SK-N-SH treated with all-trans-retinoic acid at 6 μM for 48 hours (cell line): ENCODE measurements around the gene PPME1.

Experiments
- ATAC-seq: fragments of 200-7000 bp; cut with Tn5 transposase; 3 replicates; pipeline ENCODE4 v1.9.1; 2020; ENCODE audit warnings: mild to moderate bottlenecking, moderate library complexity
- ARNTL ChIP-seq: fragments of 450-650 bp; formaldehyde crosslinking; IDR thresholded peaks from 2 replicates; pipeline ENCODE4 v1.5.0; 2020; ENCODE audit warnings: low read depth, mild to moderate bottlenecking, moderate library complexity, borderline replicate concordance
- CSDC2 ChIP-seq: fragments of 250-450 bp; sonication (Bioruptor Pico); IDR thresholded peaks from 2 replicates; pipeline ENCODE4 v1.5.0; 2020; ENCODE audit warnings: mild to moderate bottlenecking, moderate library complexity
- ESRRG ChIP-seq: fragments of 250-450 bp; sonication (Bioruptor Pico); IDR thresholded peaks from 2 replicates; pipeline ENCODE4 v1.6.1; 2021; ENCODE audit warnings: mild to moderate bottlenecking
- ISL1 ChIP-seq: fragments of 250-450 bp; sonication (Bioruptor Pico); IDR thresholded peaks from 2 replicates; pipeline ENCODE4 v2.1.2; 2022; ENCODE audit warnings: mild to moderate bottlenecking, moderate library complexity
- OSR1 ChIP-seq: fragments of 250-450 bp; sonication (Bioruptor Pico); IDR thresholded peaks from 2 replicates; pipeline ENCODE4 v1.8.0; 2022; ENCODE audit warnings: moderate library complexity, mild to moderate bottlenecking, inconsistent platforms
- RARB ChIP-seq: fragments of 250-450 bp; sonication (Bioruptor Pico); IDR thresholded peaks from 2 replicates; pipeline ENCODE4 v1.8.0; 2021; ENCODE audit warnings: mild to moderate bottlenecking, moderate library complexity
- SNAI2 ChIP-seq: fragments of 250-450 bp; sonication (Bioruptor Pico); IDR thresholded peaks from 2 replicates; pipeline ENCODE4 v1.5.0; 2020; ENCODE audit warnings: mild to moderate bottlenecking, moderate library complexity
- TCF4 ChIP-seq: fragments of 250-450 bp; sonication (Bioruptor Pico); IDR thresholded peaks from 2 replicates; pipeline ENCODE4 v1.8.0; 2021; ENCODE audit warnings: mild to moderate bottlenecking, moderate library complexity, borderline replicate concordance
- ZFP3 ChIP-seq: fragments of 250-450 bp; sonication (Bioruptor Pico); IDR thresholded peaks from 2 replicates; pipeline ENCODE4 v1.5.0; 2020; ENCODE audit warnings: mild to moderate bottlenecking, moderate library complexity
- ZFP30 ChIP-seq: fragments of 450-650 bp; formaldehyde crosslinking; IDR thresholded peaks from 2 replicates; pipeline ENCODE4 v1.5.0; 2022; ENCODE audit warnings: mild to moderate bottlenecking, moderate library complexity
- ZNF565 ChIP-seq: fragments of 450-650 bp; formaldehyde crosslinking; conservative IDR thresholded peaks from 2 replicates; pipeline ENCODE4 v1.5.0; 2020; ENCODE audit warnings: low read depth, mild to moderate bottlenecking, moderate library complexity
- ZNF8 ChIP-seq: fragments of 450-650 bp; formaldehyde crosslinking; IDR thresholded peaks from 2 replicates; pipeline ENCODE4 v1.5.0; 2020; ENCODE audit warnings: mild to moderate bottlenecking, moderate library complexity
- TF ChIP-seq, protein P1 (sequence below): fragments of 250-450 bp; sonication (Bioruptor Pico); IDR thresholded peaks from 2 replicates; pipeline ENCODE4 v1.8.0; 2021; ENCODE audit warnings: low read depth, mild to moderate bottlenecking, moderate library complexity, borderline replicate concordance
- TF ChIP-seq, protein P2 (sequence below): fragments of 250-450 bp; sonication (Bioruptor Pico); IDR thresholded peaks from 2 replicates; pipeline ENCODE4 v1.5.1; 2021; ENCODE audit warnings: mild to moderate bottlenecking, moderate library complexity
- TF ChIP-seq, protein P3 (sequence below): fragments of 250-450 bp; sonication (Bioruptor Pico); IDR thresholded peaks from 2 replicates; pipeline ENCODE4 v1.8.0; 2020; ENCODE audit warnings: mild to moderate bottlenecking, moderate library complexity, borderline replicate concordance
- TF ChIP-seq, protein P4 (sequence below): fragments of 250-450 bp; sonication (Bioruptor Pico); IDR thresholded peaks from 2 replicates; pipeline ENCODE4 v1.5.1; 2020; ENCODE audit warnings: low read depth, mild to moderate bottlenecking, moderate library complexity

PPME1 gene

DNA sequence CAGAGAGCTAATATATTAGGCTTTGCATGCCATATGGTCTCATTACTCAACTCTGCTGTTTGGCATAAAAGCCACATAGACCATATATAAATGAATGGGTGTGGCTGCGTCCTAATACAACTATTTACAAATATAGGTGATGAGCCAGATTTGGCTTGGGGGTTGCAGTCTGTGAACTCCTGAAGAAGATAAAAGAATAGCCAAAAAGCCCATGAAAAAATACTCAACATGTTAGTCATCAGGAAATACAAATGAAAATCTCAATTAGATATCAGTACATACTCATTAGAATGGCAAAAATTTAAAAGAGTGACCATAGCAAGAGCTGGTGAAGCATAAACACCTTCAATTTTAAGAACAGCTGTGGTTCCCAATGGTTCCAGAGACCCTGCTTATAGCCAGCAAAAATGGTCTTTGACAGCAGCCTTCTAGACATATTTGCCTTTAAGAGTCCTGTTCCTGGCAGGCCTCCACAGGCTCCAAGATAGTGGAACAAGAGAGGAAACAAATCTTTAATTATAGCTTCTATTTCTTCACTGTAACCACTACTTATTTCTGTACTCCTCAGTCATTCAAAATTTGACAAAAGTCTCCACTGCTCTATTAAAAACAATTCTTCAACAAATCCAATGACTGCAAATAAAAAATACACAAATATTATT lies 16.3 kb upstream of the PPME1 start:
- ATAC-seq = peak; percentile 63
- TF ChIP-seq OSR1 (CRISPR knock-in tag) = no peak
- TF ChIP-seq, protein P1, sequence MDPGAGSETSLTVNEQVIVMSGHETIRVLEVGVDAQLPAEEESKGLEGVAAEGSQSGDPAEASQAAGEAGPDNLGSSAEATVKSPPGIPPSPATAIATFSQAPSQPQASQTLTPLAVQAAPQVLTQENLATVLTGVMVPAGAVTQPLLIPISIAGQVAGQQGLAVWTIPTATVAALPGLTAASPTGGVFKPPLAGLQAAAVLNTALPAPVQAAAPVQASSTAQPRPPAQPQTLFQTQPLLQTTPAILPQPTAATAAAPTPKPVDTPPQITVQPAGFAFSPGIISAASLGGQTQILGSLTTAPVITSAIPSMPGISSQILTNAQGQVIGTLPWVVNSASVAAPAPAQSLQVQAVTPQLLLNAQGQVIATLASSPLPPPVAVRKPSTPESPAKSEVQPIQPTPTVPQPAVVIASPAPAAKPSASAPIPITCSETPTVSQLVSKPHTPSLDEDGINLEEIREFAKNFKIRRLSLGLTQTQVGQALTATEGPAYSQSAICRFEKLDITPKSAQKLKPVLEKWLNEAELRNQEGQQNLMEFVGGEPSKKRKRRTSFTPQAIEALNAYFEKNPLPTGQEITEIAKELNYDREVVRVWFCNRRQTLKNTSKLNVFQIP (CRISPR knock-in tag) = no peak
- TF ChIP-seq ISL1 (CRISPR knock-in tag) = 0 out of 2 replicates have a peak, but pooled peaks have one; percentile 14
- TF ChIP-seq, all 23 proteins: peak for 1

DNA sequence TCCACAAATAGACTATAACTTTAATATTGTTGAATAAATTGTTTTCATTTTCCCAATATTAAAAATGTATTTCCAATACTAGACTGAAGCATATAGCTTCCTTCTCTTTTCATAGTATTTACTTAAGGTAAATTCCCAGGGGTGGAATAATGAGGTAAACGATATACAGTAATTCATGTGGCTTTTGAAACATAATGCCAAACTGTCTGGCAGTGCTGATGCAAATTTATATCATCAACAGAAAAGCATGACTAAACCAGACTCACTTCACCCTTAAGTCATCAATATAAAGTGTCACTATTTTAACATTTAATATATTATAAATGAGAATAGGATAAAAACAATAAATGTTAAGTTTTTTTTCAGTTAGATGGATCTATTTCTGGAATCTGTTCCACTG lies 13.9 kb upstream of the PPME1 start:
- peak; percentile 44; the same call in 1 of the 3 replicates for ATAC-seq
- no peak for TF ChIP-seq OSR1 (CRISPR knock-in tag)
- TF ChIP-seq ESRRG (CRISPR knock-in tag) = no peak
- TF ChIP-seq ZFP3 = no peak
- TF ChIP-seq, protein P2, sequence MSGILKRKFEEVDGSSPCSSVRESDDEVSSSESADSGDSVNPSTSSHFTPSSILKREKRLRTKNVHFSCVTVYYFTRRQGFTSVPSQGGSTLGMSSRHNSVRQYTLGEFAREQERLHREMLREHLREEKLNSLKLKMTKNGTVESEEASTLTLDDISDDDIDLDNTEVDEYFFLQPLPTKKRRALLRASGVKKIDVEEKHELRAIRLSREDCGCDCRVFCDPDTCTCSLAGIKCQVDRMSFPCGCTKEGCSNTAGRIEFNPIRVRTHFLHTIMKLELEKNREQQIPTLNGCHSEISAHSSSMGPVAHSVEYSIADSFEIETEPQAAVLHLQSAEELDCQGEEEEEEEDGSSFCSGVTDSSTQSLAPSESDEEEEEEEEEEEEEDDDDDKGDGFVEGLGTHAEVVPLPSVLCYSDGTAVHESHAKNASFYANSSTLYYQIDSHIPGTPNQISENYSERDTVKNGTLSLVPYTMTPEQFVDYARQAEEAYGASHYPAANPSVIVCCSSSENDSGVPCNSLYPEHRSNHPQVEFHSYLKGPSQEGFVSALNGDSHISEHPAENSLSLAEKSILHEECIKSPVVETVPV (CRISPR knock-in tag) = no peak
- TF ChIP-seq SNAI2 (CRISPR knock-in tag) = no peak

DNA sequence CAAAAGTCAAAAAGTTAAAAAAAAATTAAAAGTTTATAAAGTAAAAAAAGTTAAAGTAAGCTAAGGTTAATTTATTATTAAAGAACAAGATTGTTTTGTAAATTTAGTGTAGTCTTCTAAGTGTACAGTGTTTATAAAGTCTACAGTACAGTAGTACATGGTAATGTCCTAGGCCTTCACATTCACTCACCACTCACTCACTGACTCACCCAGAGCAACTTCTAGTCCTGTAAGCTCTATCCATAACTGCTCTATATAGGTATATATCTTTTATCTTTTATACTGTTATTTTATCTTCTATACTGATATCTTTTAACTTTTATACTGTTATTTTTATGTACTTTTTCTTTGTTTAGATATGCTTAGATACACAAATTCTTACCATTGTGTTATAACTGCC lies 11.4 kb upstream of the PPME1 start:
- peak; percentile 20; the same call in 1 of the 3 replicates for ATAC-seq
- TF ChIP-seq, protein P1 (CRISPR knock-in tag) = no peak
- TF ChIP-seq RARB (CRISPR knock-in tag) (no peak), OSR1 (CRISPR knock-in tag) (no peak), ZFP3 (no peak), TCF4 (CRISPR knock-in tag) (no peak), ARNTL (CRISPR knock-in tag) (no peak), ZNF8 (CRISPR knock-in tag) (no peak), ZNF565 (CRISPR knock-in tag) (no peak), ESRRG (CRISPR knock-in tag) (no peak), ZFP30 (CRISPR knock-in tag) (no peak), CSDC2 (no peak), SNAI2 (CRISPR knock-in tag) (no peak)
- TF ChIP-seq, protein P2 (CRISPR knock-in tag) = no peak
- TF ChIP-seq, protein P3, sequence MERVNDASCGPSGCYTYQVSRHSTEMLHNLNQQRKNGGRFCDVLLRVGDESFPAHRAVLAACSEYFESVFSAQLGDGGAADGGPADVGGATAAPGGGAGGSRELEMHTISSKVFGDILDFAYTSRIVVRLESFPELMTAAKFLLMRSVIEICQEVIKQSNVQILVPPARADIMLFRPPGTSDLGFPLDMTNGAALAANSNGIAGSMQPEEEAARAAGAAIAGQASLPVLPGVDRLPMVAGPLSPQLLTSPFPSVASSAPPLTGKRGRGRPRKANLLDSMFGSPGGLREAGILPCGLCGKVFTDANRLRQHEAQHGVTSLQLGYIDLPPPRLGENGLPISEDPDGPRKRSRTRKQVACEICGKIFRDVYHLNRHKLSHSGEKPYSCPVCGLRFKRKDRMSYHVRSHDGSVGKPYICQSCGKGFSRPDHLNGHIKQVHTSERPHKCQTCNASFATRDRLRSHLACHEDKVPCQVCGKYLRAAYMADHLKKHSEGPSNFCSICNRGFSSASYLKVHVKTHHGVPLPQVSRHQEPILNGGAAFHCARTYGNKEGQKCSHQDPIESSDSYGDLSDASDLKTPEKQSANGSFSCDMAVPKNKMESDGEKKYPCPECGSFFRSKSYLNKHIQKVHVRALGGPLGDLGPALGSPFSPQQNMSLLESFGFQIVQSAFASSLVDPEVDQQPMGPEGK (CRISPR knock-in tag) = no peak
- TF ChIP-seq, protein P4, sequence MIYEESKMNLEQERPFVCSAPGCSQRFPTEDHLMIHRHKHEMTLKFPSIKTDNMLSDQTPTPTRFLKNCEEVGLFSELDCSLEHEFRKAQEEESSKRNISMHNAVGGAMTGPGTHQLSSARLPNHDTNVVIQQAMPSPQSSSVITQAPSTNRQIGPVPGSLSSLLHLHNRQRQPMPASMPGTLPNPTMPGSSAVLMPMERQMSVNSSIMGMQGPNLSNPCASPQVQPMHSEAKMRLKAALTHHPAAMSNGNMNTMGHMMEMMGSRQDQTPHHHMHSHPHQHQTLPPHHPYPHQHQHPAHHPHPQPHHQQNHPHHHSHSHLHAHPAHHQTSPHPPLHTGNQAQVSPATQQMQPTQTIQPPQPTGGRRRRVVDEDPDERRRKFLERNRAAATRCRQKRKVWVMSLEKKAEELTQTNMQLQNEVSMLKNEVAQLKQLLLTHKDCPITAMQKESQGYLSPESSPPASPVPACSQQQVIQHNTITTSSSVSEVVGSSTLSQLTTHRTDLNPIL (CRISPR knock-in tag) = no peak
